ACC112 (cell line): Measurements from ENCODE around the gene SEC11C.

Experiments
- H2AFZ ChIP-seq: fragments of 200-600 bp; sonication (generic); one replicate; pipeline ENCODE4 v1.6.0; 2017; ENCODE audit warnings: antibody characterized with exemption, low read length; ENCODE audit not compliant: unreplicated experiment
- H3K27ac ChIP-seq: fragments of 200-600 bp; sonication (generic); 2 replicates; pipeline ENCODE4 v1.5.1; 2014; ENCODE audit warnings: low read depth, mild to moderate bottlenecking, antibody characterized with exemption, low read length, moderate library complexity
- H3K27me3 ChIP-seq: fragments of 200-600 bp; sonication (generic); 2 replicates; pipeline ENCODE4 v1.6.1; 2014; ENCODE audit warnings: mild to moderate bottlenecking, antibody characterized with exemption, low read length, moderate library complexity, mixed read lengths; ENCODE audit not compliant: insufficient read depth
- H3K36me3 ChIP-seq: fragments of 200-600 bp; sonication (generic); 2 replicates; pipeline ENCODE4 v1.6.1; 2016; ENCODE audit warnings: mild to moderate bottlenecking, antibody characterized with exemption, low read length, moderate library complexity, mixed read lengths; ENCODE audit not compliant: insufficient read depth
- H3K4me1 ChIP-seq: fragments of 200-600 bp; sonication (generic); one replicate; pipeline ENCODE4 v1.6.1; 2016; ENCODE audit warnings: low read length, mixed read lengths; ENCODE audit not compliant: insufficient read depth, unreplicated experiment, control insufficient read depth
- H3K4me3 ChIP-seq: fragments of 200-600 bp; sonication (generic); 2 replicates; pipeline ENCODE4 v1.5.1; 2014; ENCODE audit warnings: mild to moderate bottlenecking, low read depth, low read length
- H3K79me2 ChIP-seq: fragments of 200-600 bp; sonication (generic); one replicate; pipeline ENCODE4 v1.6.0; 2016; ENCODE audit warnings: low read length; ENCODE audit not compliant: control insufficient read depth, unreplicated experiment, insufficient read depth

The SEC11C gene

DNA sequence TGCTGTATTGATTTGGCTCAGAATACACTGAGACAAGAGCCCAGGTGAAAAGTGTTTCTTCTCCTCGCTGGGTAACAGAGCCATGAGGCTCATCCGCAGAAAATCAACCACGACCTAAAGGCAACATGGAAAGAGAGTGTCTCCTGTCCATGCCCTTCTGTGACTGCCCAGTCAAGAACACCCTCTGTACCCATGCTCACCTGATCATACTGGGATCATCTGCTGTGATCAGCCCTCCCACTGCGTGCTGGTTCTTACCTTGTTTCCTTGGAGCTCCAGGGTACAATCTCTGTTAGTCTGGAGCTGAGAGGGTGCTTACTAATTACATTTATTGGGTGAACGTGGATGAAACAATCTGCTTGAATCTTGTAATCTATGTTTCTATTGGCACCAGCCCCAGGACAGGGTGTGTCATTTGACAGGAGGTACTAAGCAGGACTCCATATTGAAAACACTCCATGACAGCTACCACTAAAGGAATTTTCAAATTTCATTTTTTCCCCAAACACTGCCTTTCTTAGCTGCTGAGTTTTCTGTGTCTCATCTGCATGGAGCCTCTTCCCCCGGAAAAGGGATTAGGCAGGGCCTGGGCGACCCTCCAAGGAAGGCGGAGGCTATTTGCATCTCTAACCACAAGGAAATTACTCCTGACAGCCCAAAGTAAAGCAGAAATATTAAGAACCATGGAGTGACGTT lies 40.6 kb downstream of the SEC11C start:
- Histone ChIP-seq H3K27ac (peak overlapping the region; percentile 7; the same call in 1 of the 2 replicates), H3K36me3 (no peaks in the 10 kb centered on the region), H3K4me1 (peaks cover 7% of the 10 kb centered on the region), H3K79me2 (no peaks in the 10 kb centered on the region), H2AFZ (no peak overlapping the region), H3K4me3 (no peak overlapping the region), H3K27me3 (peaks cover 13% of the 10 kb centered on the region)

DNA sequence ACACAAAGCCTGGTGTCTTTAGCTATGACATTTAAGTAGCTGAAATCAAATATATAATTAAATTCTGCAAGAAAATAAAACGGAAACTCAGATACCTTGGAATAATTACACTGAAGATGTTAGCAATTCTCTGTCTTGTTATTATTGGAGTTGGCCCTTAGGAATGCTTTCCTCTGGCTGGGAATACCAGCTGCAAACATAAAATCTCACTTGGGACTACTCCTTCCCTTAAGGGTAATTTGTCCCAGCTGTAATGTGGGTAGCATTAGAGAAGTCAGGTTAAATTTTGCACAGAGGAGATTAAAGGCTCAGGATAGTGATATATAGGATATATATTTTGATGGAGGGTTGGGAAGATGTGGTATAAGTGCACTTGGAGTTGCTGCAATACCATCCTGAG lies 43.0 kb downstream of the SEC11C start:
- Histone ChIP-seq H3K4me3 (no peak overlapping the region), H3K27me3 (peaks cover 23% of the 10 kb centered on the region)

DNA sequence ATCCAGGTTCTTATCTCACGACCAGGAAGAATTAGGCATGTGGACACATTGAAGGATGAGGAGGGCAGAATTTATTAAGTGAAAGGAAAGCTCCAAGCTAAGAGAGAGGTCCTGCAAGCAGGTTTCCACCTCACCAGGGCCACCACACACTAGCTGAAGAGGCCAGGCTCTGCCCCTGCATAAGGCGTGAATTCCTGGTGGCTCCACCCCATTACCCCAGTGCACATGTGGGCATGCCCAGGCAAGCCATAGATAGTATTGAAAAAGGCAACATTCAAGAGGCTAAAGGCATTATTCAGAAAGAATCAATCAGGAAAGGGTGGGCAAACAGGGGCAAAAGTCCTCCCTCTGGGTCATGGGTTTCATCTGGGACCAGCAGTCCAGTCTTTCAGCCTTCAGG lies 49.3 kb downstream of the SEC11C start:
- no peak overlapping the region for H2AFZ ChIP-seq
- H3K27ac ChIP-seq = no peak overlapping the region
- no peaks in the 10 kb centered on the region for H3K4me1 ChIP-seq
- no peaks in the 10 kb centered on the region for H3K36me3 ChIP-seq
- H3K4me3 ChIP-seq = no peak overlapping the region
- no peaks in the 10 kb centered on the region for H3K79me2 ChIP-seq
- H3K27me3 ChIP-seq = peaks cover 52% of the 10 kb centered on the region

More for the DNA sequence above, 43.0 kb downstream of the SEC11C start:
- peaks cover 7% of the 10 kb centered on the region for H3K4me1 ChIP-seq
- no peaks in the 10 kb centered on the region for H3K36me3 ChIP-seq
- no peak overlapping the region for H3K27ac ChIP-seq
- no peaks in the 10 kb centered on the region for H3K79me2 ChIP-seq
- no peak overlapping the region for H2AFZ ChIP-seq

DNA sequence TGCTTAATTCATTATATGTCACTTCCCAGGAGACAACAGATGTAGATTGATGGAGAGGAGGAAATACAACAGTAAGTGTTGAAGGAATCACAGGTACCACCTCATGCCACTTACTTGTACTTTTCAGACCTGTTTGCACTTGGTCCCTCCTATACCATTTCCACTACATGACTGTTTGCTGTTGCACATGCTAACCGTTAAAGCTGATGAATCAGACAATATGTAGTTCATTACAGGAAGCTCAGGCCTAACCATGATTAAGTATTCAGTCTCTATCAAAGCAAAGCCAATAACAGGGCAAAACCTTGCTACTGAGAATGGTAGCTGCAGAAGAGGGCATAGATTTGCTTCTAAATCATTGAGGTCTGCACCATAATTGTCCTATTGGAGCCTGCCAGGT lies 50.1 kb downstream of the SEC11C start:
- Histone ChIP-seq H3K27ac (no peak overlapping the region), H2AFZ (no peak overlapping the region), H3K27me3 (peaks cover 54% of the 10 kb centered on the region), H3K36me3 (no peaks in the 10 kb centered on the region), H3K79me2 (no peaks in the 10 kb centered on the region), H3K4me1 (no peaks in the 10 kb centered on the region), H3K4me3 (no peak overlapping the region)

DNA sequence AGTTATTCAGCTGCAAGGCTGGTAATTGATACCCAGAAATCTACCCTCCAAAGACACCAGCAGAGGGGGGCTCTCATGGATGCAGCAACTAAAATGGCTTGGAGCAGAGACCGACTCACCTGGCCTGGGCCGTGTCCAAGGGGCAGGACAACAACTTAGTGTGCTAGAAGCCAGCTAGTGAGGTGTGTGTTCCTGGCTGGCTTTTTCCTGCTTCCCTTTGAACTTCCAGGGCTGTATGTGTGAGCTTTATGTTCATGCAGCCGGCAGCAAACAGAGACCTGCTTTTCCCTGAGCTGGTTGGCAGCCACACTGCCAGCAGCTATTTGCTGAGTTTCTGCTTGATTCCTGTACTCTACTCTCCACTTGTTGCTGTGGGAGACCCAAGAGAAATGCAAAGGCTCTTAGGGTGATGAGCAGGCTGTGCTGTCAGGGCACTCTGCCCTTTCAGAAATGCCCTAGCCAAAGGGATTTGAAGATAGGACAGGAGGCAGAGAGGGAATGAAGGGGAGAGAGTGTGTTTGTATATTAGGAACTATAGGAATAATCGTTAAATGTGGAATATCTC lies 56.6 kb downstream of the SEC11C start:
- no peaks in the 10 kb centered on the region for H3K4me1 ChIP-seq
- peaks cover 86% of the 10 kb centered on the region for H3K27me3 ChIP-seq
- H3K4me3 ChIP-seq = no peak overlapping the region
- H3K36me3 ChIP-seq = no peaks in the 10 kb centered on the region
- no peak overlapping the region for H3K27ac ChIP-seq
- no peak overlapping the region for H2AFZ ChIP-seq
- H3K79me2 ChIP-seq = no peaks in the 10 kb centered on the region

DNA sequence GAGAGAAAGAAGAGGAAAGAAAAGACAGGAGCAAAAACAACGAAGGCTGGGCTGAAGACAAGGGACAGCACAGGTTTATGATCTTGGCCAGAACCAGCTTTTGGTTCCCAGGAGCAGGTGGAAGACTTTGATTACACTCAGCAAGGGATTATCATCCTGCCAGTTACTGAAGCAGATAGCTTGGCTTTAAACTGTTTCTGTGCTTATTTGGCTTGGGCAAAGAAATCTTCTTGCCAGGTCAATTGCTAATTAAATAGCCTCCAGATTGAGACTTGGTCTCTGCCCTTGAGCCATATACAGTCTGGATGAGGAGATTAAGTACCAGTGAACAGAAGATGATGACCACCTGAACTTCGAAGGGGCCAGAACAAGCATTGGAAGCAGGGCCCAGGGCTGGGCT lies 58.0 kb downstream of the SEC11C start:
- Histone ChIP-seq H3K36me3 (no peaks in the 10 kb centered on the region), H3K4me3 (no peak overlapping the region), H2AFZ (no peak overlapping the region), H3K27me3 (peaks cover 84% of the 10 kb centered on the region), H3K79me2 (no peaks in the 10 kb centered on the region), H3K27ac (no peak overlapping the region), H3K4me1 (no peaks in the 10 kb centered on the region)

DNA sequence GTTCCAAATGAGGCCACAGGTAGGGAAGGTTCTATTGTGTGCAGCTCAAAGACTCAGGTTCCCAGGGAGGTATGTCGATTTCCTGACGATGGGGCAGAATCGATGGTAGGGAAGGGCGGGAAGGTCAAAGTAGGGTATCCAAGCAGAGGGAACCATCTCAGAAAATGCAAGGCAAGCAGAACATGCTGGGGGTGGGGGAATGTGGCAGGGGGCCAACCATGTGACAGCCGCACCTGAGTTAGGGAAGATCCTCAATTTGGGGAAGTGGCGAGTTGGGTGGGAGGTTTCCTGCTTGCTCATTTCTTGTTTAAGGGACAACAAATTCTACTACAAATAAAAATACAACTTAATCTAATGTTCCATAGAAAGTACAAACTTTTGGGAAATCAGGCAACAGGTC lies 58.5 kb downstream of the SEC11C start:
- no peaks in the 10 kb centered on the region for H3K36me3 ChIP-seq
- H3K79me2 ChIP-seq = no peaks in the 10 kb centered on the region
- no peak overlapping the region for H2AFZ ChIP-seq
- H3K27ac ChIP-seq = no peak overlapping the region
- peaks cover 83% of the 10 kb centered on the region for H3K27me3 ChIP-seq
- H3K4me3 ChIP-seq = no peak overlapping the region
- no peaks in the 10 kb centered on the region for H3K4me1 ChIP-seq

DNA sequence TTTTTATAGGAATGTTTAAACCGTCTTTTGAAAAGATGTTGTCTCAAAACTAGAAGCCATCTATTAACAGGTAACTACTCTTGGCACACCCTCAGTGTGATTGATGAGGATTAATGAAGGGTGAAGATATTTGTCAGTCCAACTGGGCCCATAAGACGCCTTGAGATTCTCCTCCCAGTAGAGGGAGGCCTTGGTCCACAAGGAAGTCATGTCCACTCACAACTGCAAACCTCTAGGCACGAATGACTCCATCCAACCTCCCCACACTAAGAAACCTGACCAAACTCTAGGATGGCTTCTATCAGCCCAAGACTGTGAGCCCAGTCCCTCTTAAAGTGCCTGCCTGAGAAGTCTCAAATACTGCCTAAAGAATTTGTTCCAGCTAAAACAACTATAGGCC lies 61.1 kb downstream of the SEC11C start:
- peaks cover 87% of the 10 kb centered on the region for H3K27me3 ChIP-seq
- H2AFZ ChIP-seq = no peak overlapping the region
- no peaks in the 10 kb centered on the region for H3K36me3 ChIP-seq
- no peaks in the 10 kb centered on the region for H3K4me1 ChIP-seq
- H3K27ac ChIP-seq = no peak overlapping the region
- no peak overlapping the region for H3K4me3 ChIP-seq
- H3K79me2 ChIP-seq = no peaks in the 10 kb centered on the region

DNA sequence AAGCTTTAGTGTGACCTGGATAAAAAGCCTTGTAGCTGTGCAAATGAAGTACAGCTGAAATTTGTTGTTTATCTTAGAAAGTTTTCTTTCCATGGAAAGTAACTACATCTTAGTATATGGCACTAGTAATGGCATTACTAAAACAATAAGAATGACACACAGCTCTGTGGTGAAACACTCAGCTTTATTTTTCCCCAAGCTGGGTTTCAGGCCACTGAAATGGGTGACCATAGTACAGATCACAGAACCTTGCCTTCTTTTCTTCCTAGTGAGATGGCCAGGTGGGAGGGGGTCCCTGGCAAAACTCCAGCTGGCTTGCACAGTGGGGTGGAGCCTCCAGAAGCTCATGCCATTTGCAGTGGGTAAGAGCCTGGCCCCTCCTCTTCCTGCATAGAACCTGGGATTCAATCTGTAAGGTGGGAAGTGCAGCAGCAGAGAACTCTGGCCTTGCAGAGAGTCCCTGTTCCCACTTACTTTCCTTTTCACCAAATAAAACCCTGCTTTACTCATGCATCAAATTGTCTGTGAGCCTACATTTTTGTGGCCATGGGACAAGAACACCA lies 62.7 kb downstream of the SEC11C start:
- Histone ChIP-seq H3K36me3 (no peaks in the 10 kb centered on the region), H3K4me3 (no peak overlapping the region), H3K4me1 (no peaks in the 10 kb centered on the region), H3K79me2 (no peaks in the 10 kb centered on the region), H3K27ac (no peak overlapping the region), H3K27me3 (peaks cover 87% of the 10 kb centered on the region), H2AFZ (no peak overlapping the region)

DNA sequence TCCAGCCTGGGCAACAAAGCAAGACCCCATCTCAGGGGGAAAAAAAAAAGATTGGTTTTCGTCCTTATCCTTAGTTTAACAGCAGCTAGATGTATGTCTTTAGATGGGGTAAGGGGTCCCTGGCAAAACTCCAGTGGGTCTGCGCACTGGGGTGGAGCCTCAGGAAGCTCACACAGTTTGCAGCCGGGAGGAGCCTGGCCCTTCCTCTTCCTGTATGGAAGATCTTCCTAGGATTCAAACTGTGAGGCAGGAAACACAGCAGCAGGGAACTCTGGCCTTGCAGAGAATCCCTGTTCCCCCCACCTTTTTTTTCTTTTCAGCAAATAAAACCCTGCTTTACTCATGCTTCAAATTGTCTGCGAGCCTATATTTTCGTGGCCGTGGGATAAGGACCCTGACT lies 67.8 kb downstream of the SEC11C start:
- Histone ChIP-seq H2AFZ (no peak overlapping the region), H3K27ac (no peak overlapping the region), H3K79me2 (no peaks in the 10 kb centered on the region), H3K4me1 (no peaks in the 10 kb centered on the region), H3K36me3 (no peaks in the 10 kb centered on the region), H3K27me3 (peaks cover 96% of the 10 kb centered on the region), H3K4me3 (no peak overlapping the region)
